ENCODE results near the gene GPR18.
A peak's percentile ranks its signal among the peaks of the same experiment; 100 is the strongest.
"Not testable (repeated sequence)": the region's sequence is repeated elsewhere in the genome, so short reads cannot be mapped to it uniquely, and the experiment has no call there.

The GPR18 gene

DNA sequence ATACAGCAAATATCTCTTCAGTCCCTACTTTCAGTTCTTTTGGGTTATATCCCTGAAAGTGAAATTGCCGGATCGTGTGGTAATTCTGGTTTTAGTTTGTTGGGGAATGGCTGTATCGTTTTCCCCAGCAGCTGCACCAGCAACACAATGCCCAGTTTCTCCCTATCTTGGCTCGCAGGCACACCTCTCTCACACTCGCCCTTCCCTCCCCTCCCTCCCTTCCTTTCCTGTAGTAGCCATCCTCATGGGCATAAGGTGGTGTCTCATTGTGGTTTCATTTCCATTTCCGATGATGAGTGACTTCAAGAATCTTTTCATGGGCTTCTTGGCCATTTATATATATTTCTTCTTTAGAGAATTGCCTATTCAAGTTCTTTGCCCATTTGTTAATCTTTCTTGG lies 8.6 kb upstream of the GPR18 start:
- no peak for DNase-seq (ENCODE audit: low read depth)

DNA sequence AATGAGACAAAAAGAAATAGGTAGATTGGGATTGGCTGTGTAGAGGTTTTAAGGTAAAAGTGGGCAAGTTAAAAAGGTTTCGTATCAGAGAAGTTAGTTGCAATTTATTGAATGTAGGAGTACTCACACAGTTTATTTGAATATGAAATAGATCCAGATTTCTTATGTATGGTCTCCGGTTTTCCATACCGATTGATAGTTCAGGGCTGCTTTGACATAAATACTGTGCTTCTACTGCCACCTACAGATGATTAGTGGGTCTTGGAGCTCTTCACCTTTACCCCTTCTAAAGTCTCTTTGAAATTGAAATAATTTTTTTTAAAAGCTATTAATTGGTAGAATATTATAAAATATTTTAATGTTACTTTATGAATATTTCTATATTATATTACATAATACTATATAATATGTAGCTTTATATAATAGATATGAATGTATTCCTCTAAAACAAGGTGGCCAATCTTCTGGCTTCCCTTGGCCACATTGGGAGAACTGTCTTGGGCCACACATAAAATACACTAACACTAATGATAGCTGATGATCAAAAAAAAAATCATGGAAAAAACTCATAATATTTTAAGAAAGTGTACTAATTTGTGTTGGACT lies 7.7 kb upstream of the GPR18 start:
- peak; percentile 45 for DNase-seq (ENCODE audit: low read depth)

DNA sequence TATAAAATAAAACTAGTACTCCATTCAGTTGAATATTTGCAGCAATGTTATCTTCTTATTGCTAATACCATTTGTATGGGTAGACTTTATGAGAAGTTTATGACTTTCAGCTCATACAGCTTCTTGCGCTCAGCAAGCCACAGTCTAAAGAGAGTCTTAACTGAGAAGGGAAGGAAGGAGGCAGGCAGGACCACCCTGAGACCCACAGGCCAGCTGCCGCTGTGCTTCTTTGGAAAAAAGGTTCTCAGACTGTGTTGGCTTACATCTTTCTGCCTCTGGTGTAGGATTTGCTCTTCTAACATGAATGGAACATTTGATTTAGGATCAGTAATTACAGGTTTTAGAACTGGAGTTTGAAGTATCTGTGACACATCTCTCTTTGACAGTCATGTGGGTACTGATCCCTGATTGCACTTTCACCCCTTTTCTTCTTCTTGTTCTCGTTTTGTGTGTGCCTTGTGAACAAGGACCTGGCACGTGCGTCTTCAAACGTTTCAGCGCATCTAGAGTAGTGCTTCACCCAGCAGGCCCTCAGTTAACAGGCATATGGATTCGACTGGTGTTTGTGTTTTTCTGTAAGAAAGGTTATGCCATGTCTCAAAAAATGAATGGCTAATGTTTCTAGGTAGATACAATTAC lies 7.1 kb upstream of the GPR18 start:
- no peak for DNase-seq (ENCODE audit: low read depth)

DNA sequence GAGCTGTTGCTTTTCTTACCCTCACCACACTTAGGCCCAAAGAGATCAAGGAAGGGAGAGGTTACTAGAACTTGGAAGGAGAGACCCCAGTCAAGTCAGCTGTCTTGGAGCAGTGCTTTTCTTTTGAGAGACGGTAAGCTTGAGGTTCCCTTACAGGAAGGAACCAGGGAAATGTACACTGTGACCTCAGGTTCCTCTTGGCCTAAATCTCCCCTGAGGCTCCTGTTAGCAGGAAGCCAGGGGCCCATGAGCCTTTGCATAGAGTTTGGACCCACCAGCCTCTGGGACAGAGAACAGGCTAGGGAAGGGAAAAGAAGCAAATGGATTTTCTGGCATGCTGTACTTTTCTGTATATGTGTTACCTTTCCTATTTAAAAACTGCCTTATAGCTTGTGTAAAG lies 5.9 kb upstream of the GPR18 start:
- no peak for DNase-seq (ENCODE audit: low read depth)

DNA sequence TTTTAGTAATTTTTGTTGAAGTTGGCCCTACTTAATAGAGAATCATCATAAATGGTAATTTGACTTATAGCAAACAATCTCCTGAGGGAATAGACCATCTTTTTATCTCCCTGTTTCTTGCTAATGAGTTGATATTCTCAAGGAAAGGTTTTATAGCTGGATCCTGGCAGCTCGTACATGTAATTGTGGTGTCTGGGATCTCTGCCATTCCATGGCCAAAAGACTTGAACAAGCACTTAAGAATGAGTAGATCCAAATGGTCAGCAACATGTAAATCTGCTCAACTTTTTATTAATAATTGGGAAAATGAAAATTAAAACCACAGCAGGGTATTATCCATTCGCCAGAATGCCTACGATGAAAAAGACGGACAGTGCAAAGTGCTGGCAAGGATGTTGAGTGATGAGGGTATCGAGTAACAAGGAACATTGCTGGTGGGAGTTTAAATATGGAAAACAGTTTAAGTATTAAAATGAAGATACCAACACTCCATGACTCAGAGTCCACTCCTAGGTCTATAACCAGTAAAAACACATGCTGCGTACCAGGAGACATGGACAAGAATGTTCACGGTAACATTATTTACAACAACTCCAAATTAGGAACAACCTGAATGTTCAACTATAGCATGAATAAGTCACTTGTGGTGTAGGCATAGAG lies 5.1 kb upstream of the GPR18 start:
- DNase-seq (ENCODE audit: low read depth), result no peak

DNA sequence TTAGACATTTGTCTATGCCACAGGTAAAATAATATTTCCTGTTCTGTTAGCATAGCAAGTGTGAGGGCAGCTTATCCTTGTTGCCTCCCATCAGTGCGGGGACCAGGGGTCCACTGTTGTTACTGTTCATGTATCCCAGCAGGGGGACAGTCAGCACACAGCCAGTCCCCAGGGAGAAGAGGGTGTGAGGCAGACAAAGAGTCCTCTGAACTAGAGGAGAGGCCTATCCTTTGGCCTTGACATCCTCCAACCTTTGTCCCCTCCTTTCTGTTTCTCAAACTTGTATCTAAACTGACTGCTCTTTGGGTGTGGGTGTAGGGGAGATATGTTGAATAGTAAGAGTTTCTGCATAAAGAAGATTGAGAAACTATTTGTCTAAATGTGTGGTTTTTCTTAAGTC lies 2.9 kb upstream of the GPR18 start:
- no peak for DNase-seq (ENCODE audit: low read depth)

DNA sequence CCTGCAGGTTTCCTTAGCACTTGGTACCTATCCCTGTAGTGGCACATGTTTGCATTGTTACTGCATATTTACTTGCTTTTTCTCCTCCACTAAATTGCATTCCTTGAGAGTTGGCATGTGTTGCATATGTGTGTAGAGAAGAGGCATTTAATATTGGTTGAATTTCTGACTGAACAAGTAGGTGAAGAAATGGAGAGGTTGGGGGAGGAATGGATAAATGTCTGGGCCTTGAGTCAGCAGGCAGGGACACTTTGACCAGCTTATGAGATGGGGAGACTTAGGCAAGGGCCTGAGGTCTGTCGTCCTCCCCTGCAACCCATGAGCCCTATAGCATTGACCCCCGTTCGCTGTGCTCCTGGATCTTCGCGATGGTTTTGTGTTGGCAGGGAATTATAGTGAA lies 2.0 kb upstream of the GPR18 start:
- DNase-seq (ENCODE audit: low read depth), result peak; percentile 22

DNA sequence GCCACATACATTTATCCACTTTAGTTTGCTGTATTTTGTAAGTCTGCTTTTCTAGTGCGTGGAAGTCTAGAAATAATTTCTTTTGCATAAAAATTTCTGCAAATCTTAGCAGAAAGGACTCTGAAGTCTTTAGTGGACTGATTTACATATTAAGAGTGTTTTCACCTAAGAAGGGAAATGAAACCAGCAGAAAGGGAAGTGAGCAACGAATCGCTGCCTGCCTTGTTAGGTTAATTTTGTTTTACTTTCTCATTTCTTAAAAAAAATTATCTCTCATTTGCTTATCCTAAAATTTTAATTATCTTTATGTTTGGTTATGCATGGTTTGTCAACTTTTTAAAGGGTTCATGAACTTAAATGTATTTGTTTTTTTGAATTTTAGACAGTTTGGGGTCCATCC lies 767 bp upstream of the GPR18 start:
- DNase-seq (ENCODE audit: low read depth), result no peak

DNA sequence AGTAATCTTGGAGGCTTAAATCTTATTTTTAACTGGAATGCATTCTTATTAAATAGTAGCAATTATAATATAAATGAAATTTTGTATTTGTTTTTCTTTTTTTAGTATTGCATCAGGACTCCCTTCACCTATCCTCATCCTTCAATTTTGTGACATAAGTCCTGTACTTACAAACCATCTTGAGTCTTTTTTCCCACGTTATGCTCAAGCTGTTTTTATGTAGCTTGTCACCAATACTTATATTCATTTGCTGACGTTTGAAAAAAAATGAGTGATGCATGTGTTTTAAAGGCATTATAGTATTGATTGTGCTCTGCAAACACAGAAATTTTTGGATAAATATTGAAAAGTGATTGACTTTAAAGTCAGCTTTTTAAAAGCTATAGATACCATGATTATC lies 888 bp downstream of the GPR18 start:
- DNase-seq (ENCODE audit: low read depth), result no peak

DNA sequence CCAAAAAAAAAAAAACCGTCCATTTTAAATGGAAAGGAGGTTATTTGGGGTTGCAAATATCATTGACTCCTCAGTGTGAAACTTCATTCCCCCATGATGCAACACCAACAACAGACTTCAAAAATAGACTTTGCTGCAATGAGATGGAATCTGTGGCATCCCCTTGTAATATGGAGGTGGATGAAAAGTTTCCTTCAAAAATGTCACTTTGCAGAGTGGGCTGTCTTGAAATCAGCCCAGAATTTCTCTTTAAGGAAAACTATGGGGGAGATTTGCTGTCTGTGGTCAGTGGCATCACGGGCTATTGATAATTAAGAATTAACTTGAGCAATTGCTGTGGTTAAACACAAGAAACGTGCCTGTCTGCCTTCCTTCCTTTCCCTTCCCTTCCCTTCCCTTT lies 1.5 kb downstream of the GPR18 start:
- peak; percentile 52 for DNase-seq (ENCODE audit: low read depth)

DNA sequence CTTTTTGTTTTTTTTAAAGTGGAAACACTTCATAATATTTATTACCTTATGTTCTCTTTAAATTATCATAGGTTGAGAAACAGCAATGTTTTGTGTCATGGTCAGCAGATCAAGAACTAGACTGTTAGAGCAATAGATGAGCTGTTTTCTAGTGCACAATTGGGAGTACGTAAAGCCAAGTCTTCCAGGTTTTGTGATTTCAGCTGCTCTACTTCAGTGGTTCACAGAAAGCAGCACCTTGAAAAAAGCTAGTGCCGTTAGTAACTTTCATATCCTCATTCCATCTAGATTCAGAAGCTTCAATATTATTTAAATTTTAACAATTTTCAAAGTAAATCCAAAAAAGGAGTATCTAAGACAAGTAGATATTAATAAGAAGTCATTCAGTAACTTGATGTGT lies 1.9 kb downstream of the GPR18 start:
- DNase-seq (ENCODE audit: low read depth), result no peak

DNA sequence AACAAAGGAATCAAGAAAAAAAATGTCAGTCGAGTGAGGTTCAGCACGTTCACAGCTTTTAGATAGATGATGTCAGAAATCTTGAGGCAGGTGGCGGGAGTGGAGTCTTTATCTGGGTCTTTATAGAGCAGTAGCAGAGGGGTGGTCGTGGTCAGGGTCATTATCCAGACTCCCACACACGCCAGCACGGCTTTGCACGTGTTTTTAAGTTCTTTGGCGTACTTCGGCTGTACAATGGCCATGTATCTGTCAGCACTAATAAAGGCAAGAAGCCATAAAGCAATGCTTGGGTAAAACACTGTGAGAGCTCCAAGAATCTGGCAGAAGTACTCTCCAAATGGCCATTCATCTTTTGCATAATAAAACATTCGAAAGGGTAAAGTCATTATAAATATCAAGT lies 2.9 kb downstream of the GPR18 start:
- DNase-seq (ENCODE audit: low read depth), result no peak

DNA sequence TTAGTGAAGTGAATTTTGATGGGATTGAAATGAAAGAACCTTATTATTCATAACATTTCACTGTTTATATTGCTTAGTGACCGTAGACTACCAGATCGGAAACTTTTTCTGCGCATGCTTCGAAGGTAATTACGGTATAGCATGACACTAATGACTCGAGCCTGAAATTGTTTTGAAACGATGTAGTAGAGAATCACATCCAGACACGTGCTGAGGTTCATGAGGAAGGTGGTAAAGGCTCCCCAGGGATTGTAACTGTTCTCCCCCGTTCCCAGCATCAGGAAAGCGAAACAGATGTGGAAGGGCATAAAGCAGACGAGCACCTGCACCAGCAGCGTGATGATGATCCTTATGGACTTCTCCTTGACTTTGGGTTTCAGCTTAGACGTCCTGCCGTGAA lies 3.3 kb downstream of the GPR18 start:
- DNase-seq (ENCODE audit: low read depth), result no peak

DNA sequence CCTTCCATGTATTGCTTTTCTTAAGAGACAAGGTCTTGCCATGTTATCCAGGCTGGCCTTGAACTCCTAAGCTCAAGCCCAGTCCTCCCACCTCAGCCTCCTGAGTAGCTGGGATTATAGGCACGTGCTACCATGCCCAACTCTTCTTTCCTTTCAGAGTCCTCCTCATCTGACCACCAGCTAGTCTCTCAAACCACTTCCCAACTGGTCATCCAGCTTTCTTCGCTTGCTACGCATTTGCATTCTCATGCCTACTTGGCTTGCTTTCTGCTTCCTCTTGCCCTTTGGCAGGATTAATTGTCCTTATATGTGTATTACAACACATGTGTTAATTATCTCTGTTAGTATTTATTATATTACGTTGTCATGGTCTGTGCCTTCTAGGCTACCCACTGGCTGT lies 6.3 kb downstream of the GPR18 start:
- no peak for DNase-seq (ENCODE audit: low read depth)

DNA sequence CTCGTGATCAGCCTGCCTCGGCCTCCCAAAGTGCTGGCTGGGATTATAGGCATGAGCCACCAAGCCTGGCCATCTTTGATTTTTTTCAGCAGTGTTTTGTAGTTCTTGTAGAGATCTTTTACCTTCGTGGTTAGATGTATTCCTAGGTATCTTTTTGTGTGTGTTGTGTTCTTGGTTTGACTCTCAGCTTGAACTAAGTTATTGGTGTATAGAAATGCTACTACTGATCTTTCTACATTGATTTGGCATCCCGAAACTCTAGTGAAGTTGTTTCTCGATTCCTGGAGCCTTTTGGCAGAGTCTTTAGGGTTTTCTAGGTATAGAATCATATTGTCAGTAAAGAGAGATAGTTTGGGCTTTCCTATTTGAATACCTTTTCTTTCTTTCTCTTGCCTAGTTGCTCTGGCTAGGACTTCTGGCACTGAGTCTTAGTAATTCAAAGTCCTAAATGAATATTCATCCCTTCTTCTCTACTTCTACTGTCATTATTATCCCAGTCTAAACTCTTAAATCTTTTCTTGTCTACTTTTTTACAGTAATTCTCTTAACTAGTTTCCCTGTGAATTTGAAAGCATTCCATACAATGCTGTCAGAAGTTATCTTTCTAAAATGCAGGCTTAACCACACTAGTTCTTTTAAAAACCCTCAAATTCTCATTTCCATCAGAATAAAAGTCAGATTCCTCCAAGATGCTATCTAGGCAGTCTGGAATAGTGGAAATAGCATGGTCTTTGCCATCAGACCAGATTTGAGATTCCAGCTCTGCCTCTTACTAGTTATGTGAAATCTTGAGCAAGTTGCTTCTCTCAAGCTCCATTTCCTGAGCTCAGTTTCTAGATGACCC lies 7.0 kb downstream of the GPR18 start:
- DNase-seq (ENCODE audit: low read depth), result peak; percentile 15

DNA sequence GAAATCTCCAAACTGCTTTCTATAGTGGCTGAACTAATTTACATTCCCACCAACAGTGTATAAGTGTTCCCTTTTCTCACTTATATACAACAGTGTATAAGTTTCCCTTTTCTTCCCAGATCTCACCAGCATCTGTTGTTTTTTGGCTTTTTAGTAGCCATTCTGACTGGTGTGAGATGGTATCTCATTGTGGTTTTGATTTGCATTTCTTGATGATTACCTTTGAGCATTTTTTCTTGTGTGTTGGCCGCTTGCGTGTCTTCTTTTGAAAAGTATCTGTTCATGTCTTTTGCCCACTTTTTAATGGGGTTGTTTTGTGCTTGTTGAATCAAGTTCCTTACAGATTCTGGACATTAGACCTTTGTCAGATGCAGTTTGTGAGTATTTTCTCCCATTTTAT lies 8.6 kb downstream of the GPR18 start:
- DNase-seq (ENCODE audit: low read depth), result not testable (repeated sequence)

DNA sequence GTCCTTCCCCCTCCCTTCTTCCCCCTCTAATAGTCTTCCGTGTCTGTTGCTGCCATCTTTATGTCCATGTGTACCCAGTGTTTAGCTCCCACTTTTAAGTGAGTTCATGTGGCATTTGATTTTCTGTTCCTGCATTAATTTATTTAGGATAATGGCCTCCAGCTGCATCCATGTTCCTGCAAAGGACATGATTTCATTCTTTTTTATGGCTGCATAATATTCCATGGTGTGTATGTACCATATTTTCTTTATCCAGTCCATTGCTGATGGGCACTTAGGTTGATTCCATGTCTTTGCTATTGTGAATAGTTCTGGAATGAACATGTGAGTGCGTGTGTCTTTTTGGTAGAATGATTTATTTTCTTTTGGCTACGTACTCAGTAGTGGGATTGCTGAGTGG lies 9.0 kb downstream of the GPR18 start:
- not testable (repeated sequence) for DNase-seq (ENCODE audit: low read depth)

DNA sequence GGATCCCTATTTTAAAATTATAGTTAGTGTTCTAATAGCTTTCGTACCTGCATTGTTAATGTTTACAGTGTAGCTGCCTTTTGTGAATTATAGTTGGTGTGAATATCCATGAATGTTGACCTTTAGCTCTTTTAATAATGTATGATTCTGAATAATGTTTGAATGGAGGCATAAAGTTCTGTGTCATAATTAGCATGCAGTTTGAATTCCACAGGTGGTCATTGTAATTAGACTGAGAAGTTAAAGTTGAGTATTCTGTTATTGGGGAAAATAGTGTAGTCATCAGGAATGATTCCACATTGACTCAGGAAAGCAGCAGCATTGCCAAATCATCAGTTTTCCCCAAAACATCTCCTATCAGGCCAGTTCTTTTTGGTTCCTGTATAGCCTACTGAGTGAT lies 12.1 kb downstream of the GPR18 start:
- no peak for DNase-seq (ENCODE audit: low read depth)

DNA sequence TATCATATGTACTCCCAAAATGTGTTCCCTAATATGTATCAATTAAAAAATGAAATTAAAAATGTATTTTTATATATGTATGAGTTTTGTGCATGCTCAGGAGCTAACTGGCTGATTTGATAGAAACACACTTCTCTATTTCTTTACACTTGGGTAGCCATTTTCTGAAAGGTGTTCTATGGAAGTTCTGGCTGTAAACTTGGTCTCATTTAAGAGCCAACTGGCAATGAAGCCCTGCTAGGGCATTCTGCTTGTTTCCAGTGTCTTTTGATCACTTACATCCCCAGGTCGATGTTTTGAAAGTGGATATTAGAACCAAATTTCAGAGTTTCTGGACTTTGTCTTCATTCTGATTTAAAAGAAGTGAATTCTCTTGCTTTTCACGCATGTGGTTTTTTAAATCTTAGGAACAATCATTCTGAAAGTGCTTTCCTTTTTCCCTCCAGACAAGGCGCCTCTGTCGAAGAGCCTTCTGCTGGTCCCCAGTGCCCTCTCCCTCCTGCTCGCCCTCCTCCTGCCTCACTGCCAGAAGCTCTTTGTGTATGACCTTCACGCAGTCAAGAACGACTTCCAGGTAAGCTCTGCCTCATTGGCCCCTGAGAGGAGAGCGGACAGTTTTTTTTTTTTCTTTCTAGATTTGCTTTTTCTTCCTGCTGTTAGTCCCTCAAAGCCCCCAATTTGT lies 20.1 kb downstream of the GPR18 start:
- no peak for DNase-seq (ENCODE audit: low read depth)

DNA sequence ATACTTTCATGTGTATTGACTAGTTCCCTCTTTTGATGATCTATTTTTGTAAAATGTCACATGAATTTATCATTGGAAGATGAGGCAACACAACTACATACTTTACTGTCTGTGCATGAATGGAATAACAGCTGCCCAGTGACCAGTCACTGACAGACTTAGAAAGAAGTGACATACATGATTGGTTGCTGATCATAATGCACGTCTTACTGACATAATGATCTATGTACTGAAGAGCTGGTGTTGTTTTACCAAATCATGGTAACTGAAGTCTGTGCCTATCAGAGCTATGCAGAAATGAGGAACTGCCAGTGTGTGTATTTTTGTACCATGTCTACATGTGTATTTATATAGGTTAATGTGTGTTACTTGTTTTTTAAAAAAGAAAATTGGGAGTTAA lies 26.5 kb downstream of the GPR18 start:
- no peak for DNase-seq (ENCODE audit: low read depth)

DNA sequence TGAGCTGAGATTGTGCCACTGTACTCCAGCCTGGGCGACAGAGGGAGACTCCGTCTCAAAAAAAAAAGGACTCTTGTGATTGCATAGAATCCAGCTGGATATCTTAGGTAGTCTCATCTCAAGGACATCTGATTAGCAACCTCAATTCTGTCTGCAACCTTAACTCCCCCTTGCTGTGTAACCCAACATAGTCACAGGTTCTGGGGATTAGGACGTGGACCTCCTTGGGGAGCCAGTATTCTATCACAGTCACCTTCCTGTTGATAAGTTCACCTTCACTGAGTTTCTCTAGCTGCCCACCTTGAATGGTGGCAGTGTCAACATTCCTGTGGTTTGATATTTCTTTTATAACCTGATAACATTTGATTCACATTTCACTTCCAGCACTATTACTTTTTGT lies 27.2 kb downstream of the GPR18 start:
- DNase-seq (ENCODE audit: low read depth), result no peak

DNA sequence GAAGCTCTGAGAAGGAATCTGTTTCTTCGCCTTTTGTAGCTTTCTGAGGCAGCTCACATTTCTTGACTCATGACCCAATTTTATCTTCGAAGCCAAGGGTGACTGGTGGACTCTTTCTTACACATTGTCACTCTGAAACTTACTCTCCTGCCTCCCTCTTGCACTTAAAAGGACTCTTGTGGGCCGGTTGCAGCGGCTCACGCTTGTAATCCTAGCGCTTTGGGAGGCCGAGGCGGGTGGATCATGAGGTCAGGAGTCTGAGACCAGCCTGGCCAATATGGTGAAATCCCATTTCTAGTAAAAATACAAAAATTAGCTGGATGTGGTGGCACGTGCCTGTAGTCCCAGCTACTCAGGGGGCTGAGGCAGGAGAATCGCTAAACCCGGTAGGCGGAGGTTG lies 27.6 kb downstream of the GPR18 start:
- DNase-seq (ENCODE audit: low read depth), result not testable (repeated sequence)
